OCI-LY1 (cell line): ENCODE results near the gene FRMD4A.

ENCODE experiments used
- H2AFZ ChIP-seq: fragments of 200-600 bp; sonication (generic), shearing (Covaris generic); 2 replicates; pipeline ENCODE4 v1.6.0; 2014; ENCODE audit warnings: antibody characterized with exemption, mild to moderate bottlenecking, low read length
- H3F3A ChIP-seq: fragments of 200-600 bp; sonication (generic), shearing (Covaris generic); 2 replicates; pipeline ENCODE4 v1.6.0; 2014; ENCODE audit warnings: mild to moderate bottlenecking, antibody characterized with exemption, low read length, moderate library complexity; ENCODE audit not compliant: insufficient read depth
- H3K27ac ChIP-seq: fragments of 200-600 bp; sonication (generic); 2 replicates; pipeline ENCODE4 v1.5.1; 2014; ENCODE audit warnings: low read length, mixed run types, mild to moderate bottlenecking, low read depth; ENCODE audit not compliant: poor library complexity, severe bottlenecking
- H3K27me3 ChIP-seq: fragments of 200-600 bp; sonication (generic); 2 replicates; pipeline ENCODE4 v1.6.0; 2014; ENCODE audit warnings: antibody characterized with exemption, mild to moderate bottlenecking, low read length, moderate library complexity; ENCODE audit not compliant: insufficient read depth
- H3K36me3 ChIP-seq: fragments of 200-600 bp; sonication (generic); 2 replicates; pipeline ENCODE4 v1.6.1; 2014; ENCODE audit warnings: mild to moderate bottlenecking, antibody characterized with exemption, low read length, moderate library complexity, mixed read lengths; ENCODE audit not compliant: insufficient read depth
- H3K4me1 ChIP-seq: fragments of 200-600 bp; sonication (generic); 2 replicates; pipeline ENCODE4 v1.5.1; 2014; ENCODE audit warnings: mild to moderate bottlenecking, low read length, moderate library complexity; ENCODE audit not compliant: insufficient read depth, severe bottlenecking
- H3K4me2 ChIP-seq: fragments of 200-600 bp; sonication (generic), shearing (Covaris generic); 2 replicates; pipeline ENCODE4 v1.6.1; 2014; ENCODE audit warnings: low read length
- H3K4me3 ChIP-seq: fragments of 200-600 bp; sonication (generic); 2 replicates; pipeline ENCODE4 v1.5.1; 2014; ENCODE audit warnings: low read length, low read depth, mild to moderate bottlenecking, mixed read lengths; ENCODE audit not compliant: poor library complexity, severe bottlenecking
- H3K79me2 ChIP-seq: fragments of 200-600 bp; shearing (Covaris generic); 2 replicates; pipeline ENCODE4 v1.6.1; 2016; ENCODE audit warnings: mixed run types, low read length, mixed read lengths; ENCODE audit not compliant: insufficient read depth
- H3K9ac ChIP-seq: fragments of 200-600 bp; sonication (generic), shearing (Covaris generic); 2 replicates; pipeline ENCODE4 v1.6.1; 2014; ENCODE audit warnings: mild to moderate bottlenecking, low read length, mixed read lengths
- H3K9me2 ChIP-seq: fragments of 200-600 bp; sonication (generic), shearing (Covaris generic); 2 replicates; pipeline ENCODE4 v1.6.1; 2014; ENCODE audit warnings: low read depth, mild to moderate bottlenecking, low read length, mixed read lengths
- H3K9me3 ChIP-seq: fragments of 200-600 bp; shearing (Covaris generic); 2 replicates; pipeline ENCODE4 v1.6.1; 2014; ENCODE audit warnings: low read length, mixed read lengths
- H4K20me1 ChIP-seq: fragments of 200-600 bp; sonication (generic), shearing (Covaris generic); 2 replicates; pipeline ENCODE4 v1.6.0; 2016; ENCODE audit warnings: mild to moderate bottlenecking, low read length; ENCODE audit not compliant: insufficient read depth
- EZH2 ChIP-seq: fragments of 200-600 bp; sonication (generic), shearing (Covaris generic); IDR thresholded peaks from 2 replicates; pipeline ENCODE4 v1.8.0; 2017; ENCODE audit warnings: borderline replicate concordance, mixed run types, mild to moderate bottlenecking, antibody characterized with exemption, low read length, moderate library complexity, mixed read lengths
- TF ChIP-seq, protein P1 (sequence below): fragments of 200-600 bp; sonication (generic), shearing (Covaris generic); IDR thresholded peaks from 2 replicates; pipeline ENCODE4 v1.5.1; 2017; ENCODE audit warnings: mild to moderate bottlenecking, antibody characterized with exemption, low read length, moderate library complexity, mixed read lengths

FRMD4A gene

DNA sequence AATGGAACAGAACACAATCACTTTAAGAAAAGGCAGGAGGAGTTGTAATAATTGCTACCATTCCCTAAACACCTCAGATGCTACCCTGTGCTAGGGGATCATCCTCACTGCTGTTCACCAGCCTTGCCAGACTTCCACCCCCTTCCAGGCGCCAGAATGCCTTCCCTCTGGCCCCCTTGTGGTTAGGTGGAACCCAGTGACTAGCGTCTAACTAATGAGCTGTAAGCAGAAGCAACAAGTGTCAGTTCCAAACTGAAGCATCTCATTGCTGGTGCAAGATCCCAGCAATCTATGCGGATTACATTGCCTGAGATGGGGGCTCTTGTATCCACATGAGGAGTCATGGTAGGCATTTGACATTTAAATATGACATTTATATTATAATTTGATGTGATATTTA is 86.6 kb downstream of the FRMD4A start:
- H3K9ac ChIP-seq: no peak overlapping the region
- no peak overlapping the region for H2AFZ ChIP-seq
- no peaks in the 10 kb centered on the region for H3K4me1 ChIP-seq
- H3K27me3 ChIP-seq: no peaks in the 10 kb centered on the region
- no peak overlapping the region for H3K4me2 ChIP-seq
- H3F3A ChIP-seq: no peaks in the 10 kb centered on the region
- H3K79me2 ChIP-seq: no peaks in the 10 kb centered on the region
- no peaks in the 10 kb centered on the region for H3K9me3 ChIP-seq
- H4K20me1 ChIP-seq: no peaks in the 10 kb centered on the region
- no peak overlapping the region for H3K4me3 ChIP-seq
- no peaks in the 10 kb centered on the region for H3K9me2 ChIP-seq
- TF ChIP-seq EZH2: no peak
- TF ChIP-seq, protein P1, sequence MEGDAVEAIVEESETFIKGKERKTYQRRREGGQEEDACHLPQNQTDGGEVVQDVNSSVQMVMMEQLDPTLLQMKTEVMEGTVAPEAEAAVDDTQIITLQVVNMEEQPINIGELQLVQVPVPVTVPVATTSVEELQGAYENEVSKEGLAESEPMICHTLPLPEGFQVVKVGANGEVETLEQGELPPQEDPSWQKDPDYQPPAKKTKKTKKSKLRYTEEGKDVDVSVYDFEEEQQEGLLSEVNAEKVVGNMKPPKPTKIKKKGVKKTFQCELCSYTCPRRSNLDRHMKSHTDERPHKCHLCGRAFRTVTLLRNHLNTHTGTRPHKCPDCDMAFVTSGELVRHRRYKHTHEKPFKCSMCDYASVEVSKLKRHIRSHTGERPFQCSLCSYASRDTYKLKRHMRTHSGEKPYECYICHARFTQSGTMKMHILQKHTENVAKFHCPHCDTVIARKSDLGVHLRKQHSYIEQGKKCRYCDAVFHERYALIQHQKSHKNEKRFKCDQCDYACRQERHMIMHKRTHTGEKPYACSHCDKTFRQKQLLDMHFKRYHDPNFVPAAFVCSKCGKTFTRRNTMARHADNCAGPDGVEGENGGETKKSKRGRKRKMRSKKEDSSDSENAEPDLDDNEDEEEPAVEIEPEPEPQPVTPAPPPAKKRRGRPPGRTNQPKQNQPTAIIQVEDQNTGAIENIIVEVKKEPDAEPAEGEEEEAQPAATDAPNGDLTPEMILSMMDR: no peak
- H3K27ac ChIP-seq: no peak overlapping the region
- H3K36me3 ChIP-seq: no peaks in the 10 kb centered on the region

DNA sequence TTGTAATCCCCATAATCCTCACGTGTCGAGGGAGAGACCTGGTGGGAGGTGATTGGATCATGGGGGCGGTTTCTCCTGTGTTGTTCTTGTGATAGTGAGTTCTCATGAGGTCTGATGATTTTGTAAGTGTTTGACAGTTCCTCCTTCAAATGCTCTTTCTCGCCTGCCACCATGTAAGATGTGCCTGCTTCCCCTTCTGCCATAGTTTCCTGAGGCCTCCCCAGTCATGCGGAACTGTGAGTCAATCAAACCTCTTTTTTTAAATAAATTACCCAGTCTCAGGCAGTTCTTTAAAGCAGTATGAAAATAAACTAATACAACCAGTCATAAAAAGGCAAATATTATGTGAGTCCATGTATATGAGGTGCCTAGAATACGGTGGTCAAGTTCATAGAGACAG is 87.5 kb downstream of the FRMD4A start:
- H3K27me3 ChIP-seq: no peaks in the 10 kb centered on the region
- H4K20me1 ChIP-seq: no peaks in the 10 kb centered on the region
- H3K79me2 ChIP-seq: no peaks in the 10 kb centered on the region
- no peak overlapping the region for H3K9ac ChIP-seq
- H3K4me2 ChIP-seq: no peak overlapping the region
- TF ChIP-seq, protein P1: no peak
- H3F3A ChIP-seq: no peaks in the 10 kb centered on the region
- no peak overlapping the region for H2AFZ ChIP-seq
- no peaks in the 10 kb centered on the region for H3K4me1 ChIP-seq
- no peaks in the 10 kb centered on the region for H3K9me2 ChIP-seq
- no peaks in the 10 kb centered on the region for H3K36me3 ChIP-seq
- H3K4me3 ChIP-seq: no peak overlapping the region
- no peak overlapping the region for H3K27ac ChIP-seq
- no peaks in the 10 kb centered on the region for H3K9me3 ChIP-seq

DNA sequence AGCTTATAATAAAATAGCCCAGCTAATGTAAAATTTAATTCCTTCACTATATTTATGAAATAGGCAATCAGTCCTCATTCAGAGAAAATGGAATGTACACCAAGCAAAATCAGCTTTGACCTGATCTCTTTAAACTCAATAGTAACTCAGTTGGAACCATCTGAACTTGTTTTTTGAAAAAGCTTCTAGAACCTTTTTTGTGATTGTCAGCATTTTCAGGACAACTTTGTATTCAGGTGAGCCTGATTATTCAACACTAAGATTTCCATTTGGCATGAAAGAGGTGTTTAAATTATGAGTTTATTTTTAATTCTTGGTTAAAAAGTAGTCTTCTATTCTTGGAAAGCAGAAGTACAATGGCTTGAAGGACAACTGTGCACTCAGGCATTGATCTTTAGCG is 89.5 kb downstream of the FRMD4A start:
- Histone ChIP-seq H3F3A (no peaks in the 10 kb centered on the region), H2AFZ (no peak overlapping the region), H4K20me1 (no peaks in the 10 kb centered on the region), H3K9me2 (no peaks in the 10 kb centered on the region), H3K9me3 (no peaks in the 10 kb centered on the region), H3K36me3 (no peaks in the 10 kb centered on the region), H3K9ac (no peak overlapping the region), H3K4me1 (no peaks in the 10 kb centered on the region), H3K27ac (no peak overlapping the region), H3K4me2 (no peak overlapping the region), H3K79me2 (no peaks in the 10 kb centered on the region), H3K4me3 (no peak overlapping the region), H3K27me3 (no peaks in the 10 kb centered on the region)
- TF ChIP-seq EZH2: no peak
- TF ChIP-seq, protein P1: no peak
